ENCODE measurements around the gene OSBP2. TPM values are rescaled to one million over a fixed set of nuclear protein-coding genes. Genes with fewer than 3 reads are reported as not detected.

The OSBP2 gene
- total and polyA plus RNA-seq, 2 of the 13 experiments (the other 11 are each of a cell fraction or from before 2014, with no cell fraction given), result 5.0 to 7.7 TPM

GRCh38 chr22:30875481-30876215 lies 181.0 kb downstream of the OSBP2 start:
- peaks cover 3 to 32% of the 10 kb centered on the region in 2 experiments; a peak in 4 of 5 replicates for H3K27me3 ChIP-seq (ENCODE audit: control insufficient read depth in 1 of 2, insufficient read depth in 2 of 2, low read length in 2 of 2)
- H3K79me2 ChIP-seq (ENCODE audit: insufficient read depth, low read length), result no peaks in the 10 kb centered on the region
- in situ Hi-C loops (cut with HindIII; ENCODE audit: extremely low pct_ligation_motif_present, low pct_unique_long_range_greater_than_20kb) (no loop called here), intact Hi-C loops (cut with micrococcal nuclease; ENCODE audit: unreplicated experiment) (no loop called here)
- no peak overlapping the region for H3K27ac ChIP-seq (ENCODE audit: extremely low read length, insufficient read depth, low read length)
- ChIA-PET POLR2A (no interaction called here), CTCF (ENCODE audit: low intra/inter-chr PET ratio, low total read pairs) (no interaction called here)
- H3K4me3 ChIP-seq (replicated peaks in 1 of 3; ENCODE audit: insufficient read depth in 1 of 3, low read depth in 2 of 3, low read length in 3 of 3), result no peak overlapping the region
- no peaks in the 10 kb centered on the region for H4K20me1 ChIP-seq (ENCODE audit: insufficient read depth, low read length)
- H3K9ac ChIP-seq (ENCODE audit: insufficient read depth, low read depth, low read length), result no peak overlapping the region
- H2AFZ ChIP-seq (ENCODE audit: low read length), result no peak overlapping the region
- no TSS peak for BruUV-seq (replicated peaks)
- FAIRE-seq (no peak), DNase-seq (ENCODE audit: low spot score) (no peak), ATAC-seq (no peak)
- H3K9me3 ChIP-seq (ENCODE audit: low read length), result no peaks in the 10 kb centered on the region
- WGBS (ENCODE audit: low lambda C conversion rate), result 19% methylated on average over 11 of the region's 17 CpGs
- peaks cover 27% of the 10 kb centered on the region for H3K4me1 ChIP-seq (ENCODE audit: insufficient read depth, low read length)
- no peak for TF ChIP-seq PPARG (CRISPR knock-in tag; conservative IDR thresholded peaks at IDR 0.05)
- TF ChIP-seq HNF1A (IDR thresholded peaks at IDR 0.05; ENCODE audit: low read depth), result no peak
- TF ChIP-seq HNF1A (CRISPR knock-in tag; IDR thresholded peaks at IDR 0.05; ENCODE audit: borderline replicate concordance), result no peak
- H3K36me3 ChIP-seq (replicated peaks in 1 of 2; ENCODE audit: control insufficient read depth in 1 of 2, insufficient read depth in 2 of 2, low read length in 2 of 2), result no peaks in the 10 kb centered on the region
- H3K4me2 ChIP-seq (ENCODE audit: low read depth, low read length), result no peak overlapping the region
